Fibroblast of skin of back (primary cell): ENCODE measurements around the gene CLDN7.

Experiments
- DNase-seq: peaks from one replicate; pipeline ENCODE4 v3.0.0-alpha.2; 2013

CLDN7 gene

DNA sequence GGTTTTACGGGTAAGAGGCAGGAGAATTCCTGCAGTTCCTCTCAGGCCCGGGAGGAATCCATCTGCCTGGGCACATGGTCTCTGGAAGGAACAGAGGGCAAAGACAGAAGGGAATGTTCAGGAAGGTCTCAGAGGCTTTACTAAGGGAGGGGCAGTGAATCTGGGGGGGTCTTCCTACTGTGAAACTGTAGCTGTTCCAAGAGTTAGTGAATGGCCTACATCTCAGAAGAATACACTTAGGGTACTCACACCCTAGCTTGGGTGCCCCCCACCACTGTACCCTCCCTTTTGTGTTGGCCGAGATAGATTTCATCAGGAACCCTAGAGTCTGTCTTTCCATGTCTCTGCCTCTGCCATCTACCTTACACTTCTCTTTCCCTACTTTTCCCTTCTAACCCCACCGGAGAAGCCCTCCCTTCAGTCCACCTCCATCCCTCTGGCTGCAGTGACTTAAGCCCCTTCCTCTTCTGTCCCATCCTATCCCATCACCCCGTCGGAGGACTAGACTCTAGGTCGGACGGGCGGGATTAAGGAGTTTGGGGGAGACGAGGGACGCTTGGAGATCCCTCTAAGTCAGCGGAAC lies 43.0 kb downstream of the CLDN7 start:
- DNase-seq: no peak

DNA sequence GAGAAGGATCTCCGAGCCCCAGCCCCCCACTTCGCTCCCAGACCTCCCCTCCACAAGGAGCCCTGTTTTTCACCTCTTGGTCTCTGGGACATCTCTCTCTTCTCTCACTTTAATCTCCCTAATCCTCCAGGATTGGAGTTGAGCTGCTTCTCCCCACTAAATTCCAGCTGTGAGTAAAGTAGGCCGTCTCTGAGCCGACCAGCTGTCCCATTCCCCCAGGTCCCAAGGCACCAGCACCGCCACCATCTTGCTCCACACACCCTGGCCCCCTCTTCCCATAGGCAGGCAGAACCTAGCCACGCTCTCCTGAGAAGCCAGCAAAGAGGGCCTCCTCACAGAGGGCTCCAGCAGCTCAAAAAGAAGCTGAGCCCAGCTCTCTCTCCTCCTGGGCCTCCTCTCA lies 43.5 kb downstream of the CLDN7 start:
- DNase-seq: no peak

DNA sequence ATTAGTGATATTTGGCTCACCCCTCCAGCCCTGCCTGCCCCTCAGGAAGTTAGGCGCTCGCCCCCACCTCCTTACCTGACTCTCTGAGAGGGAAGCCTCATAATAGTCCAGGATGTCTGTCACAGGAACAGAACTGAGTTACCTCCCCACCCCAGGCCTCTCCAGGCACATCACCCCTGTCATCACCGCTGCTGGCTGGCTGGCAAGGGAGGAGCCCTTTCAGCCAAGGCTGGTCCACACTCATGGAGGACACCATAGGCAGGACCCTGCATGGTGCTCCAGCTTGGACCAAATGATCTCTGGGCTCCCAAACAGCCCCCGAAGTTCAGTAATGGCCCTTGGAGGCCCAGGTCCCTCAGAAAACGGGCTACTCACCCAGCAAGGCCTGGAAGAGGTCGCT lies 44.1 kb downstream of the CLDN7 start:
- no peak for DNase-seq

DNA sequence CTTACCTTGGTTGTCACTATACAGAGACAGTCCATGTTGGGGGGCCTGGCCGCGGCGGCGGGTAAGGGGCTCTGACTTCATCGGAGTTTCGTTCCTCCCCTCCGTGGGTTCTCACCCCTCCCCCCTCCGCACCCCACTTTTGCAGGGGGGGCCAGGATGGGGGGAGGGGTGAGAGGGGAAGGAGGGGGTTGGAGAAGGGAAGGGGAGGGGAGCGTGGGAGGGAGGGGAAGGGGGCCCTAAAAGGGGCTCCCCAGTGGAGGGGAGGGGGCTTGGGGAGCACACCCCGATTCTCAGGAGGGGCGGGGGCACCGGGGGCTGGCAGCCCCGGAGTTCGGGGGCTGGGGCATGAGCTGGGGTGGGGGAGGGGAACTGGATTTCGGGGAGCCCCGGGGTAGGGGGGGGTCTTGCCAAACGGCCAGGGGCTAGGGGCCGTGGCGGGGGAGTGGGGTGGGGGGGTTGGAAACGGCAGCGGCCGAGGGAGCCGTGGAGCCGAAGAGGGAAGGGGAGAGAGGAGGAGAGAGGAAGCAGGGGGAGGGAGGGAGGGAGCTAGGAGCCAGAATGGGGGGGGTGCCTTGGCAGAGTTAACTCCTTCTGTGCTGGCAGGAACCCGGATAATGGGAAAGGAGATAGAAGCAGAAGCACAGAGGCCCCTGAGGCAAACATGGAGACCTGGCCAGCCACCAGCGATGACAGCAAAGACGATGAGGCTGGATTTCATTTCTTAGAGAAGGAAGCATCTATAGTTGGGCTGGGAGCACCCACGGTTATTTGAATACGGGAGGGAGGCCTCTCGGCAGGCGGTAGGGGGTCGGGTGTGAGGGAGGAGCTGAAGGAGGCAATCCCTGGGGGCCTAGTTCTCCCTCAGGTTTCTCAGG lies 44.9 kb downstream of the CLDN7 start:
- DNase-seq: peak; percentile 78

- DNase-seq: no peak
Observed at GRCh38 chr17:7216242-7217112, 45.8 kb downstream of the CLDN7 start.

GRCh38 chr17:7215652-7216180 lies 46.6 kb downstream of the CLDN7 start:
- peak; percentile 54 for DNase-seq

DNA sequence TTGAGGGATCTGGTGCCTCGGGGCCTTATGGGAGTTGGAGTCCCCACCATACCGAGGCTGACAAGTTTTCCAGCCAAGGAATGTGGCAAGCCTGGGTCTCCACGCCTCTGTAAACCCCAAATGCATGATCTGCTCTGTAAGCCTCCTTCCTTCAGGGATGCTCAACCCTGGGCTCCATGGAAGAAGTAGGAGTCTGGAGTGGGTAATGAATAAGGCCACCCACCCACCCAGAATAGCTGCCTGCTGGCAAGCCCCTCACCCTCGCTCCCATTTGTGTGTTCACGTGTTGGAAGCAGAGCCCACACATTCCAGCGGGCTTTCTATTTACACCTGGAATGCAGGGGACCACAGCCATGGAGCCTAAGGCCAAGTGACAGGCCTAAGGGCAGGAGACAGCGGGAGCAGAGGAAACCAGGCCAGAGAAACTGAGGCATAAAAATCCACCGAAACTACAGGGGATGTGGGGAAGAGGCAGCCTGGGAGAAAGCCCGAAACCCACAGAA lies 47.1 kb downstream of the CLDN7 start:
- no peak for DNase-seq

DNA sequence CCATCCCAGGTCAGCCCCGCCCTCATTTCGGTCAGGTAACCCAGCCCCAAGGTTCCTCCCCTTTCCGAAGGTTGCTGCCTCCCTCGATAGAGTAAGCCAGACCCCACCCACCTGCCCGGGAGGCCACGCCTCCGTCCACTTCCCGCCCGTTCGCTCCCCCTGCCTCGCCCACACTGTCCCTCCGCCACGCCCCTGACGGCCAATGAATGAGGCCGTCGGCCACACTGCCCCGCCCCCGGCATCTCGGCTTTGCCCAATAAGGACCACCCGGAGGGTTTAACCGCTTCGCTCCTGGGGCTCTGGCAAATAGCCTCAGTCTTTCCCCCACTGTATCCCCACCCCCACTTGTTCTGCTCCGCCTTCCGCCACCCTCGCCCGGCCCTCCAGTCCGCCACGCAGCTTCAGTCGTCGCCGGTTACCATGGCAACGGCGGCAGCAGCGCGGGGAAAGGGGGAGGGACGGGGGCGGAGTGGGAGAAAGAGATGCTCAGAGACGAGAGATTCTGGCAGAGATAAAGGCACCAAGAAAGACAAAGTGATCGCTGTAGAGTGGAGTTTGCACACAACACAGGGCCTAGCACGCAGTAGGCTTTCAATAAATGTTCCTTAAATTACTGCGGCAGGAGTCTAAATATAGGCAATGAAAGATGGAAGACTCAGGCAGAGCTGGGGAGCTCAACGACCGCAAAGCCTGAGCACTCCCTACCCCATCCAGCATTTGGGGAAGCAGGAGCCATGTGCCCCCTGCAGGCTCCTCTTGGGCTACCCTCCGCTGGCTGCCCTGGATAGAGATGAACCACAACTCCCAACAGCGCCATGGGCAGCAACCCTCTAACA lies 47.8 kb downstream of the CLDN7 start:
- DNase-seq: peak; percentile 97

- peak; percentile 77 for DNase-seq
Observed at GRCh38 chr17:7213895-7214299, 48.4 kb downstream of the CLDN7 start.

DNA sequence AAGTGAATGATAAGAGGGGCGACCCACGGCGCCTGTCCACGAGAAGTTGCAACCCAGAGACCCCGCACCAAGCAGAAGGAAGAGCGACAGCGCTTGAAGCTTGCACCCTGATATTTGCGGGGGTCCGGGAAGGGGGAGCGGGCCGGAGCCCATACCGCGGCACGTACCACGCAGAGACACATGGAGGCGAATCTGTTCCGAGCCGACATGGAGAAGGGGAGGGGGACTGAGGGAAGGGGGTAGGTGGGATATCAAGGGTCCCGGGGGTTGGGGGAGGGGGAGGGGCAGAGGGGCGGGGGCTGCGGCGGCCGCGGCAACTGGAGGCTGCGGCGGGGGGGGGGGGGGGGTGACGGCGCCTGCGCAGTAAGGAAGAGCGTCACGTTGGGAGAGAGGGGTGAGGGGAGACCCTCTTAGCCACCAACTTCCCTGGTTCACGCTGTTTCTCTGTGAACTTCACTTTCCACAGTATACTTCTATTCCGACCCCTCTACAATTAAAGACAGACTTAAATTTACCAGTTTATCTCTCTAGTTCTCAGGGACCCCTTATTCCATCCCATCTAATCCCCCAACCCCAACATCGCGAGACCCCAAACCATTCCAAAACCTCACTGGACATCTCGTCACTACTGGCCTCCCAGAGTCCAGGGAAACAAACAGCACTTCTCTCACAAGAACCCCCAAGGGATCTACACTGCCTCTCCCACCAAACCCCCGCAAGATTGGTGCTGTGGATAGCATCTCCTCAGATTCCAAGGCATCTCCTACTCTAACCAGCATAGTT lies 50.6 kb downstream of the CLDN7 start:
- DNase-seq: no peak
